Trophoblast cell (in vitro differentiated cells and primary cell): ENCODE measurements around the gene DTYMK.

ENCODE experiments used
- DNase-seq, 2 donors: peaks; one replicate each; pipeline ENCODE4 v3.0.0-alpha.2; 2016
- H2AFZ ChIP-seq: 2 replicates; pipeline ENCODE4 v1.6.1; 2013; ENCODE audit warnings: low read length, moderate library complexity, mild to moderate bottlenecking; ENCODE audit not compliant: insufficient read depth, poor library complexity
- H2AK5ac ChIP-seq: 2 replicates; pipeline ENCODE4 v1.6.1; 2013; ENCODE audit warnings: mild to moderate bottlenecking, low read length
- H2BK120ac ChIP-seq: 2 replicates; pipeline ENCODE4 v1.6.1; 2013; ENCODE audit warnings: low read length, mild to moderate bottlenecking, moderate library complexity; ENCODE audit not compliant: insufficient read depth, poor library complexity
- H2BK12ac ChIP-seq: 2 replicates; pipeline ENCODE4 v1.6.1; 2013; ENCODE audit warnings: mild to moderate bottlenecking, low read length, moderate library complexity
- H2BK5ac ChIP-seq: 2 replicates; pipeline ENCODE4 v1.6.1; 2013; ENCODE audit warnings: low read length, low read depth, moderate library complexity, mild to moderate bottlenecking; ENCODE audit not compliant: poor library complexity
- H3K14ac ChIP-seq: 2 replicates; pipeline ENCODE4 v1.6.1; 2013; ENCODE audit warnings: mild to moderate bottlenecking, low read length
- H3K18ac ChIP-seq: 2 replicates; pipeline ENCODE4 v1.6.1; 2013; ENCODE audit warnings: mild to moderate bottlenecking, low read length
- H3K23ac ChIP-seq: 2 replicates; pipeline ENCODE4 v1.6.1; 2013; ENCODE audit warnings: low read length
- H3K27ac ChIP-seq: 2 replicates; pipeline ENCODE4 v1.5.1; 2013; ENCODE audit warnings: low read depth, mild to moderate bottlenecking, inconsistent platforms, low read length, moderate library complexity
- H3K27me3 ChIP-seq: 2 replicates; pipeline ENCODE4 v1.6.1; 2013; ENCODE audit warnings: inconsistent platforms, mild to moderate bottlenecking, low read length, moderate library complexity; ENCODE audit not compliant: insufficient read depth
- H3K36me3 ChIP-seq, 2 experiments: 1 replicate in 1 of 2; 2 replicates in 1 of 2; pipeline ENCODE4 v1.6.1; 2013; ENCODE audit warnings: low read length in 2 of 2, mild to moderate bottlenecking in 2 of 2, moderate library complexity in 1 of 2; ENCODE audit not compliant: insufficient read depth in 2 of 2, control insufficient read depth in 1 of 2
- H3K4ac ChIP-seq: 2 replicates; pipeline ENCODE4 v1.6.1; 2013; ENCODE audit warnings: low read depth, mild to moderate bottlenecking, low read length, moderate library complexity
- H3K4me1 ChIP-seq, 2 experiments: 1 replicate in 1 of 2; 2 replicates in 1 of 2; pipeline ENCODE4 v1.6.1; 2013; ENCODE audit warnings: low read length in 2 of 2, mild to moderate bottlenecking in 2 of 2, moderate library complexity in 1 of 2; ENCODE audit not compliant: insufficient read depth in 2 of 2, control insufficient read depth in 1 of 2
- H3K4me2 ChIP-seq: 2 replicates; pipeline ENCODE4 v1.6.1; 2013; ENCODE audit warnings: inconsistent platforms, mild to moderate bottlenecking, low read length, moderate library complexity
- H3K4me3 ChIP-seq: 2 replicates; pipeline ENCODE4 v1.5.1; 2013; ENCODE audit warnings: mild to moderate bottlenecking, low read depth, low read length, inconsistent platforms
- H3K79me1 ChIP-seq: one replicate; pipeline ENCODE4 v1.6.1; 2013; ENCODE audit warnings: low read length
- H3K79me2 ChIP-seq: 2 replicates; pipeline ENCODE4 v1.6.1; 2013; ENCODE audit warnings: low read length, mild to moderate bottlenecking; ENCODE audit not compliant: control insufficient read depth, insufficient read depth, poor library complexity
- H3K9ac ChIP-seq: 2 replicates; pipeline ENCODE4 v1.6.1; 2013; ENCODE audit warnings: mild to moderate bottlenecking, low read length
- H3K9me3 ChIP-seq: 2 replicates; pipeline ENCODE4 v1.6.1; 2013; ENCODE audit warnings: low read depth, mild to moderate bottlenecking, control low read depth, inconsistent platforms, low read length; ENCODE audit not compliant: insufficient read depth
- H4K12ac ChIP-seq: 2 replicates; pipeline ENCODE4 v1.6.1; 2013; ENCODE audit warnings: low read depth, mild to moderate bottlenecking, low read length, moderate library complexity
- H4K8ac ChIP-seq: 2 replicates; pipeline ENCODE4 v1.6.1; 2013; ENCODE audit warnings: low read depth, mild to moderate bottlenecking, low read length, moderate library complexity
- H4K91ac ChIP-seq: one replicate; pipeline ENCODE4 v1.6.1; 2013; ENCODE audit warnings: low read depth, mild to moderate bottlenecking, low read length, moderate library complexity
- whole genome bisulfite sequencing: extraction: QIAGEN DNeasy Blood & Tissue Kit; methylation state at CpG from one replicate; pipeline ENCODE4 v1.1.7; 2013; ENCODE audit warnings: missing lambda C conversion rate; ENCODE audit not compliant: insufficient read length, insufficient coverage; ENCODE audit errors: extremely low coverage; 5-methylcytosine and 5-hydroxymethylcytosine counted together

DTYMK gene

DNA sequence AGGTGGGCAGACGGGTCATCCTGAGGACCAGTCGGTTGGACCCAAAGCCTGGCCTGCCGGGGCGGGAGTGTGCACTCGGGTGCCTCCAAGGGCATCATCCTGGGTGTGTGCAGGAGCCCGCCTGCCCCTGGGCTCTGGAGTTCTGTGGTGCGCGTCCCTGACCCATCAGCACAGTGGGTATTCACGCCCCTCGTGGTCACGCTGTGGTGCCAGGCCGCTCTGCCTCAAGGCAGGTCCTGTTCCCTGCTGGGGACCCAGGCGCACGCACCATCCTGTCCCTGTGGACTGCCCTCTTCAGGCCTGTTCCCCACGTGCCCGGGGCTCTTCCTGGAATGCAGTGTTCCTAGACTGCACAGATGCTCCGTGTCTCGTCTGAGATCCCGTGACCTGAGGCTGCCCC lies 33.5 kb upstream of the DTYMK start:
- no peak overlapping the region for H4K8ac ChIP-seq
- H3K14ac ChIP-seq, result no peak overlapping the region
- no peaks in the 10 kb centered on the region for H3K79me1 ChIP-seq
- no peak overlapping the region for H2AK5ac ChIP-seq
- no peak overlapping the region for H3K18ac ChIP-seq
- H3K9ac ChIP-seq, result no peak overlapping the region
- no peak for DNase-seq
- H3K4ac ChIP-seq, result no peak overlapping the region
- H3K4me2 ChIP-seq, result no peak overlapping the region
- H3K27ac ChIP-seq, result no peak overlapping the region
- no peaks in the 10 kb centered on the region for H3K79me2 ChIP-seq
- H2BK5ac ChIP-seq, result no peak overlapping the region
- WGBS, result no CpG with 5 or more reads among the region's 19 CpGs
- H4K12ac ChIP-seq, result no peak overlapping the region
- H3K23ac ChIP-seq, result no peak overlapping the region
- no peaks in the 10 kb centered on the region for H3K4me1 ChIP-seq
- H3K36me3 ChIP-seq, result peaks cover 55 to 57% of the 10 kb centered on the region in 2 experiments
- H3K27me3 ChIP-seq, result no peaks in the 10 kb centered on the region
- H2AFZ ChIP-seq, result no peak overlapping the region
- no peak overlapping the region for H3K4me3 ChIP-seq
- peaks cover 27% of the 10 kb centered on the region for H3K9me3 ChIP-seq
- H2BK120ac ChIP-seq, result no peak overlapping the region
- H4K91ac ChIP-seq, result no peak overlapping the region
- H2BK12ac ChIP-seq, result no peak overlapping the region

DNA sequence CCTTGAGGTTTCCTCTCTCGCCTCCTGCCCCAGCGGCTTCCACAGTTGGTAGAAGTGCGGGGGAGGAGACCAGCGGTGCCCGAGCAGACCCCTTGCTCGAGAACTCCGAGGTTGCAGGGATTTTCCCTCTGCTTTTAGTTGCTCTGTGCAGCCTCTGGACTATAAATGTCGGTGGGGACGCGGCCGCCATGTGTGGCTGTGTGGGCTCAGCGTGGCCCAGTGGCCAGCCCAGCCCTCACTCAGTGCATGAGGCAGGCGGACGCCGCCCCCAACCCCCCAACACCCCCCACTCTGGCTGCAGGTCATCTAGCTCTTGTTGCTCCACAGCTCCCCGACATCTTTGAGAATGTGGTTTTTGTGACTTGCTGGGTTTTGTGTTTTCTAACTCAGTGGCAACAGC lies 32.5 kb upstream of the DTYMK start:
- Histone ChIP-seq H3K4me3 (no peak overlapping the region), H3K23ac (no peak overlapping the region), H3K9me3 (peaks cover 25% of the 10 kb centered on the region), H4K91ac (no peak overlapping the region), H3K27ac (no peak overlapping the region), H3K4me1 (no peaks in the 10 kb centered on the region), H2AK5ac (no peak overlapping the region), H3K27me3 (no peaks in the 10 kb centered on the region), H2AFZ (no peak overlapping the region), H3K9ac (no peak overlapping the region), H2BK120ac (no peak overlapping the region), H3K79me2 (no peaks in the 10 kb centered on the region), H3K14ac (no peak overlapping the region), H2BK5ac (no peak overlapping the region), H2BK12ac (no peak overlapping the region), H3K4ac (no peak overlapping the region), H4K12ac (no peak overlapping the region), H3K18ac (no peak overlapping the region), H3K36me3 (peaks cover 54 to 56% of the 10 kb centered on the region in 2 experiments), H3K4me2 (no peak overlapping the region), H4K8ac (no peak overlapping the region), H3K79me1 (no peaks in the 10 kb centered on the region)
- DNase-seq, result no peak
- no CpG with 5 or more reads among the region's 16 CpGs for WGBS

DNA sequence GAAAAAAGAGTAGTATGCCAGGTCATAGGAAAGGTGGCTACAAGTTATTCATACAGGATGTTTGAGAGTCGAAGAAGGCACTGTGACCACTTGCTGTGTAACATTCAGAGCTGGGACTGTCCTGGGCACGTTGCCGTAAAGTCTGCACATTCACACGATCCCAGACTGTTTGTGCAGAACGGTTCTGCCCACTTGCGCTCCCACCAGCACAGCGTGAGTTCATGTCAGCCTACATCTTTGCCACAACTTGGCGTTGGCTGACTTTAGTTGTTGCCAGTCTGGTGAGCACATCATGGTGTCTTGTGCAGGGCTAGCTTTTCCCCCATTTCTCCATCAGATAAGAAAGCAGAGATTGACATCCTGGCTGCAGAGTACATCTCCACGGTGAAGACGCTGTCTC lies 22.3 kb upstream of the DTYMK start:
- no CpG with 5 or more reads among the region's 10 CpGs for WGBS
- no peak overlapping the region for H4K8ac ChIP-seq
- no peak overlapping the region for H3K9ac ChIP-seq
- no peak overlapping the region for H2AK5ac ChIP-seq
- no peak overlapping the region for H3K23ac ChIP-seq
- DNase-seq, result no peak
- H3K18ac ChIP-seq, result no peak overlapping the region
- no peaks in the 10 kb centered on the region for H3K79me2 ChIP-seq
- H4K12ac ChIP-seq, result no peak overlapping the region
- H3K4me1 ChIP-seq, result no peaks in the 10 kb centered on the region
- H3K14ac ChIP-seq, result no peak overlapping the region
- peaks cover 60 to 62% of the 10 kb centered on the region in 2 experiments for H3K36me3 ChIP-seq
- no peak overlapping the region for H3K4me2 ChIP-seq
- no peak overlapping the region for H2BK5ac ChIP-seq
- H2AFZ ChIP-seq, result no peak overlapping the region
- H4K91ac ChIP-seq, result no peak overlapping the region
- no peaks in the 10 kb centered on the region for H3K27me3 ChIP-seq
- no peaks in the 10 kb centered on the region for H3K79me1 ChIP-seq
- no peak overlapping the region for H2BK120ac ChIP-seq
- H3K9me3 ChIP-seq, result peaks cover 9% of the 10 kb centered on the region
- no peak overlapping the region for H3K4ac ChIP-seq
- no peak overlapping the region for H3K27ac ChIP-seq
- H3K4me3 ChIP-seq, result no peak overlapping the region
- no peak overlapping the region for H2BK12ac ChIP-seq

DNA sequence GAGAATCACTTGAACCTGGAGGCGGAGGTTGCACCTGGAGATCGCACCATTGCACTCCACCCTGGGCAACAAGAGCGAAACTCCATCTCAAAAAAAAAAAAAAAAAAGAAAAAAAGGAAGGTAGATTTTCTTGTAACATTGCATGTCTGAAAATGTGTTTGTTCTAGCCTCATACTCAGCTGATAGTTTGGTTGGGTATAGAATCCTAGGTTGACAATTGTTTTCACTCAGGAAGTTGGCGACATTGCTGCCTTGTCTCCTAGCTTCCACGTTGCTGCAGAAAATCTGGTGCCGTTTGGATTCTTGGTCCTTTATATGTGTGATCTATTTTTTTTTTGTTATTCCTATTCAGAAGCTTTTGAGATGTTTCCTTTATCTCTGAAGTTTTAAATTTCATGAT lies 19.9 kb upstream of the DTYMK start:
- no peak overlapping the region for H4K8ac ChIP-seq
- no peak overlapping the region for H3K14ac ChIP-seq
- H3K27ac ChIP-seq, result no peak overlapping the region
- H3K4me1 ChIP-seq, result peaks cover 6 to 7% of the 10 kb centered on the region in 2 experiments
- H2BK120ac ChIP-seq, result no peak overlapping the region
- peaks cover 10% of the 10 kb centered on the region for H3K79me2 ChIP-seq
- no peak overlapping the region for H3K23ac ChIP-seq
- H3K36me3 ChIP-seq, result peaks cover 42 to 49% of the 10 kb centered on the region in 2 experiments
- H2BK12ac ChIP-seq, result no peak overlapping the region
- no CpG with 5 or more reads among the region's 6 CpGs for WGBS
- H3K79me1 ChIP-seq, result peaks cover 5% of the 10 kb centered on the region
- no peak overlapping the region for H3K4me3 ChIP-seq
- no peak overlapping the region for H3K4ac ChIP-seq
- no peak overlapping the region for H3K18ac ChIP-seq
- no peaks in the 10 kb centered on the region for H3K27me3 ChIP-seq
- no peak overlapping the region for H2AFZ ChIP-seq
- peaks cover 6% of the 10 kb centered on the region for H3K9me3 ChIP-seq
- H2BK5ac ChIP-seq, result no peak overlapping the region
- H3K4me2 ChIP-seq, result no peak overlapping the region
- no peak overlapping the region for H4K91ac ChIP-seq
- H4K12ac ChIP-seq, result no peak overlapping the region
- H2AK5ac ChIP-seq, result no peak overlapping the region
- H3K9ac ChIP-seq, result no peak overlapping the region
- no peak for DNase-seq
